Endothelial cell of umbilical vein (primary cell): Measurements from ENCODE around the gene PLXNA3. TPM values are rescaled to one million over a fixed set of nuclear protein-coding genes. Genes with fewer than 3 reads are reported as not detected.

ENCODE experiments used
- BruUV-seq: library from RNA; stranded (reverse); fragments of 400-500 nt; replicated peaks from 2 replicates; lab custom pipeline; 2021; lab: Mats Ljungman, UMichigan
- CTCF ChIA-PET: fragments of 300-600, 350-600 bp; sonication (Branson Sonifier 250); formaldehyde crosslinking; loops from one replicate; lab custom pipeline; 2021; ENCODE audit warnings: antibody characterized with exemption, inconsistent platforms; lab: Charles Lee
- POLR2A ChIA-PET: fragments of 300-600, 350-600 bp; sonication (Branson Sonifier 250); formaldehyde crosslinking; loops from one replicate; lab custom pipeline; 2021; ENCODE audit warnings: antibody characterized with exemption, inconsistent platforms; lab: Charles Lee
- DNase-seq: peaks from one replicate; pipeline ENCODE4 v3.0.0-alpha.2; 2011; ENCODE audit warnings: low read depth, low spot score
- FAIRE-seq: peaks from 2 replicates; lab custom pipeline; 2011; peaks lifted over from hg19 to GRCh38; lab: Jason Lieb, UNC
- H2AFZ ChIP-seq: 2 replicates; pipeline ENCODE4 v1.6.0; 2012; ENCODE audit warnings: low read depth, low read length, control low read depth, inconsistent platforms
- H3K27ac ChIP-seq: 2 replicates; pipeline ENCODE4 v1.5.1; 2011; ENCODE audit warnings: low read depth, mild to moderate bottlenecking, control low read depth, low read length, moderate library complexity; ENCODE audit not compliant: insufficient read depth
- H3K27me3 ChIP-seq, 2 experiments: 2 replicates each; pipeline versions ENCODE4 v1.6.0 to v1.6.1; 2011; ENCODE audit warnings: low read length in 2 of 2, mixed read lengths in 1 of 2; ENCODE audit not compliant: control insufficient read depth in 2 of 2, insufficient read depth in 2 of 2
- H3K36me3 ChIP-seq, 2 experiments: 2 replicates in 1 of 2; 3 replicates in 1 of 2; pipeline ENCODE4 v1.5.1; 2011; ENCODE audit warnings: low read length in 2 of 2, mild to moderate bottlenecking in 1 of 2, moderate library complexity in 1 of 2; ENCODE audit not compliant: control insufficient read depth in 2 of 2, insufficient read depth in 2 of 2; ENCODE audit errors: extremely low read depth in 1 of 2
- H3K4me1 ChIP-seq: 3 replicates; pipeline ENCODE4 v1.5.1; 2011; ENCODE audit warnings: mild to moderate bottlenecking, low read length; ENCODE audit not compliant: control insufficient read depth, insufficient read depth; ENCODE audit errors: extremely low read depth
- H3K4me2 ChIP-seq: 2 replicates; pipeline ENCODE4 v1.6.1; 2011; ENCODE audit warnings: low read length, control low read depth, mixed read lengths; ENCODE audit not compliant: insufficient read depth
- H3K4me3 ChIP-seq, 3 experiments: fragments of 200-600 bp in 1 of 3; sonication (generic), shearing (Covaris generic) in 1 of 3; replicated peaks in 1 of 3; 2 replicates each; pipeline ENCODE4 v1.5.1; 2011 to 2016; ENCODE audit warnings: control low read depth in 3 of 3, low read length in 3 of 3, mild to moderate bottlenecking in 2 of 3, inconsistent platforms in 1 of 3, low read depth in 1 of 3, moderate library complexity in 1 of 3; ENCODE audit not compliant: insufficient read depth in 1 of 3
- H3K79me2 ChIP-seq: 2 replicates; pipeline ENCODE4 v1.6.0; 2012; ENCODE audit warnings: low read length, inconsistent platforms; ENCODE audit not compliant: control insufficient read depth, insufficient read depth
- H3K9ac ChIP-seq: replicated peaks from 2 replicates; pipeline ENCODE3; 2011; ENCODE audit warnings: low read length, control low read depth; ENCODE audit not compliant: insufficient read depth; ENCODE audit errors: extremely low read depth
- H3K9me1 ChIP-seq: replicated peaks from 3 replicates; pipeline ENCODE4 v1.6.0; 2011; ENCODE audit warnings: mild to moderate bottlenecking, low read length; ENCODE audit not compliant: control insufficient read depth, insufficient read depth; ENCODE audit errors: extremely low read depth
- H3K9me3 ChIP-seq: replicated peaks from 2 replicates; pipeline ENCODE4 v1.5.1; 2012; ENCODE audit warnings: low read length, inconsistent platforms; ENCODE audit not compliant: control insufficient read depth, insufficient read depth
- H4K20me1 ChIP-seq: replicated peaks from 2 replicates; pipeline ENCODE3; 2011; ENCODE audit warnings: mild to moderate bottlenecking, low read length; ENCODE audit not compliant: control insufficient read depth, insufficient read depth; ENCODE audit errors: extremely low read depth
- FOS ChIP-seq: IDR thresholded peaks from 2 replicates; pipeline ENCODE4 v1.6.1; 2011; ENCODE audit warnings: mild to moderate bottlenecking, low read length, moderate library complexity, borderline replicate concordance; ENCODE audit not compliant: insufficient read depth
- MYC ChIP-seq: IDR thresholded peaks from one replicate; pipeline ENCODE4 v1.6.1; 2011; ENCODE audit warnings: mild to moderate bottlenecking, low read depth, low read length
- dilution Hi-C: fragments of 300-500 bp; cut with MboI; formaldehyde crosslinking; loops from one replicate; pipeline ENCODE4 v1.15.0; 2019; ENCODE audit warnings: low sequenced_read_pairs; ENCODE audit not compliant: extremely low pct_ligation_motif_present
- intact Hi-C: fragments of 100-400 bp; cut with micrococcal nuclease; formaldehyde crosslinking; loops from one replicate; pipeline ENCODE4 v1.10.0; 2022
- polyA plus RNA-seq, 4 experiments: library from polyadenylated mRNA; depleted of rRNA in 3 of 4; stranded (reverse) in 3 of 4; unstranded in 1 of 4; fragments of >200 nt; gene quantifications; 2 replicates each; pipeline versions ENCODE4 v1.2.1 to v1.2.3, GENCODE V29; 2011 to 2012; ENCODE audit warnings: missing spikeins in 1 of 4
- total RNA-seq: library from RNA; stranded (reverse); gene quantifications from 2 replicates; pipeline ENCODE4 v1.2.3, GENCODE V29; 2021
- TF ChIP-seq, protein P1 (sequence below), 2 donors: IDR thresholded peaks; 1 replicate in 1 of 2; 2 replicates in 1 of 2; pipeline ENCODE4 v1.5.1; 2011; ENCODE audit warnings: low read length in 2 of 2, mild to moderate bottlenecking in 2 of 2, moderate library complexity in 2 of 2, control low read depth in 1 of 2, inconsistent platforms in 1 of 2, low read depth in 1 of 2; ENCODE audit not compliant: insufficient read depth in 1 of 2; ENCODE audit errors: extremely low read depth in 1 of 2
- TF ChIP-seq, protein P2 (sequence below): IDR thresholded peaks from 2 replicates; pipeline ENCODE4 v1.6.1; 2011; ENCODE audit not compliant: insufficient read depth, insufficient read length

PLXNA3 gene
- total and polyA plus RNA-seq, 2 donors (not counting 3 experiments of a cell fraction or from before 2014, with no cell fraction given), result 56.8 to 58.6 TPM

DNA sequence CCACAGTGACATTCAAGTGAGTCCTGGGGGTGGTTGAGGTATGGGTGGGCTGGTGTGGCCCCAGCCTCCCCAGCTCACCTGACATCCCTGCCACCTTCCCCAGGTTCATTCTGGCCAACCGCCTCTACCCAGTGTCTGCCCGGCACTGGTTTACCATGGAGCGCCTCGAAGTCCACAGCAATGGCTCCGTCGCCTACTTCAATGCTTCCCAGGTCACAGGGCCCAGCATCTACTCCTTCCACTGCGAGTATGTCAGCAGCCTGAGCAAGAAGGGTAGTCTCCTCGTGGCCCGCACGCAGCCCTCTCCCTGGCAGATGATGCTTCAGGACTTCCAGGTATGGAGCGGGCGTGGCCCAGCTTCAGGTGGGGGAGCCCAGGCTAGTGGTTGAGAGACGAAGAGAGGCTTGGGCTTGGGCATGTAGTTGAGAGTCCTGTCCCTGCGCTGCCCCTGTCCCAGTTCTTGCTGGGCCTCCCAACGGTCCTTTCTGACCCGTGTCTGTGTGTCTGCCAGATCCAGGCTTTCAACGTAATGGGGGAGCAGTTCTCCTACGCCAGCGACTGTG, 22.8 kb upstream of the PLXNA3 start:
- POLR2A ChIA-PET, result no interaction called here
- no peak overlapping the region for H2AFZ ChIP-seq
- TF ChIP-seq FOS (no peak), MYC (no peak)
- TF ChIP-seq, protein P1, sequence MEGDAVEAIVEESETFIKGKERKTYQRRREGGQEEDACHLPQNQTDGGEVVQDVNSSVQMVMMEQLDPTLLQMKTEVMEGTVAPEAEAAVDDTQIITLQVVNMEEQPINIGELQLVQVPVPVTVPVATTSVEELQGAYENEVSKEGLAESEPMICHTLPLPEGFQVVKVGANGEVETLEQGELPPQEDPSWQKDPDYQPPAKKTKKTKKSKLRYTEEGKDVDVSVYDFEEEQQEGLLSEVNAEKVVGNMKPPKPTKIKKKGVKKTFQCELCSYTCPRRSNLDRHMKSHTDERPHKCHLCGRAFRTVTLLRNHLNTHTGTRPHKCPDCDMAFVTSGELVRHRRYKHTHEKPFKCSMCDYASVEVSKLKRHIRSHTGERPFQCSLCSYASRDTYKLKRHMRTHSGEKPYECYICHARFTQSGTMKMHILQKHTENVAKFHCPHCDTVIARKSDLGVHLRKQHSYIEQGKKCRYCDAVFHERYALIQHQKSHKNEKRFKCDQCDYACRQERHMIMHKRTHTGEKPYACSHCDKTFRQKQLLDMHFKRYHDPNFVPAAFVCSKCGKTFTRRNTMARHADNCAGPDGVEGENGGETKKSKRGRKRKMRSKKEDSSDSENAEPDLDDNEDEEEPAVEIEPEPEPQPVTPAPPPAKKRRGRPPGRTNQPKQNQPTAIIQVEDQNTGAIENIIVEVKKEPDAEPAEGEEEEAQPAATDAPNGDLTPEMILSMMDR (IDR thresholded peaks at IDR 0.05; ENCODE audit: extremely low read depth in 1 of 2, insufficient read depth in 1 of 2, low read depth in 1 of 2, low read length in 2 of 2), result no peak
- TF ChIP-seq, protein P2, sequence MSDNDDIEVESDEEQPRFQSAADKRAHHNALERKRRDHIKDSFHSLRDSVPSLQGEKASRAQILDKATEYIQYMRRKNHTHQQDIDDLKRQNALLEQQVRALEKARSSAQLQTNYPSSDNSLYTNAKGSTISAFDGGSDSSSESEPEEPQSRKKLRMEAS, result no peak
- peaks cover 46% of the 10 kb centered on the region for H3K79me2 ChIP-seq
- H3K4me3 ChIP-seq, result no peak overlapping the region
- no peaks in the 10 kb centered on the region for H3K9me1 ChIP-seq
- dilution Hi-C loops (no loop called here), intact Hi-C loops (no loop called here)
- no peak overlapping the region for H3K4me2 ChIP-seq
- DNase-seq (no peak), FAIRE-seq (no peak)
- H3K36me3 ChIP-seq, result peaks cover 2 to 28% of the 10 kb centered on the region in 2 experiments
- CTCF ChIA-PET, result interaction anchor here (1.5 kb wide), 1 partner anchor 10 kb away, joined by 4 read pairs; no protein-coding TSS in a partner anchor
- no peaks in the 10 kb centered on the region for H4K20me1 ChIP-seq
- peaks cover 16% of the 10 kb centered on the region for H3K4me1 ChIP-seq
- BruUV-seq, result no TSS peak
- H3K27ac ChIP-seq, result no peak overlapping the region
- no peak overlapping the region for H3K9ac ChIP-seq
- H3K27me3 ChIP-seq, result no peaks in the 10 kb centered on the region
- no peaks in the 10 kb centered on the region for H3K9me3 ChIP-seq
